Keratinocyte (primary cell): ENCODE results near the gene HAAO. TPM values are rescaled to one million over a fixed set of nuclear protein-coding genes. Genes with fewer than 3 reads are reported as not detected.

Experiments used
- DNase-seq: peaks from one replicate; pipeline ENCODE4 v3.0.0-alpha.2; 2011; ENCODE audit warnings: low read depth, missing footprints, low spot score
- FAIRE-seq: peaks from 2 replicates; lab custom pipeline; 2011; peaks lifted over from hg19 to GRCh38; lab: Jason Lieb, UNC
- H2AFZ ChIP-seq: 2 replicates; pipeline ENCODE4 v1.6.0; 2012; ENCODE audit warnings: low read length, control low read depth, inconsistent platforms; ENCODE audit not compliant: control insufficient read depth
- H3K27ac ChIP-seq: 2 replicates; pipeline ENCODE4 v1.5.1; 2011; ENCODE audit warnings: low read length; ENCODE audit not compliant: control insufficient read depth, insufficient read depth
- H3K27me3 ChIP-seq: 3 replicates; pipeline ENCODE4 v1.6.0; 2011; ENCODE audit warnings: low read length; ENCODE audit not compliant: control insufficient read depth, insufficient read depth; ENCODE audit errors: extremely low read depth
- H3K36me3 ChIP-seq, 2 experiments: 2 replicates in 1 of 2; 3 replicates in 1 of 2; pipeline ENCODE4 v1.5.1; 2011; ENCODE audit warnings: low read length in 2 of 2, mild to moderate bottlenecking in 1 of 2; ENCODE audit not compliant: control insufficient read depth in 2 of 2, insufficient read depth in 2 of 2; ENCODE audit errors: extremely low read depth in 1 of 2
- H3K4me1 ChIP-seq: 3 replicates; pipeline ENCODE4 v1.5.1; 2011; ENCODE audit warnings: low read length; ENCODE audit not compliant: control insufficient read depth, insufficient read depth; ENCODE audit errors: extremely low read depth
- H3K4me2 ChIP-seq: 3 replicates; pipeline ENCODE4 v1.6.0; 2011; ENCODE audit warnings: low read depth, low read length; ENCODE audit not compliant: control insufficient read depth, insufficient read depth; ENCODE audit errors: extremely low read depth
- H3K4me3 ChIP-seq, 3 experiments: fragments of 200-600 bp in 1 of 3; sonication (generic) in 1 of 3; 2 replicates in 2 of 3; 3 replicates in 1 of 3; pipeline ENCODE4 v1.5.1; 2011 to 2016; ENCODE audit warnings: low read length in 3 of 3, mild to moderate bottlenecking in 3 of 3, control low read depth in 2 of 3, inconsistent platforms in 1 of 3, low read depth in 1 of 3, mixed read lengths in 1 of 3, mixed run types in 1 of 3, moderate library complexity in 1 of 3; ENCODE audit not compliant: control insufficient read depth in 2 of 3, insufficient read depth in 2 of 3; ENCODE audit errors: extremely low read depth in 1 of 3
- H3K79me2 ChIP-seq: 2 replicates; pipeline ENCODE4 v1.6.0; 2012; ENCODE audit warnings: low read length; ENCODE audit not compliant: control insufficient read depth, insufficient read depth
- H3K9ac ChIP-seq: 3 replicates; pipeline ENCODE4 v1.6.0; 2011; ENCODE audit warnings: low read length; ENCODE audit not compliant: control insufficient read depth, insufficient read depth; ENCODE audit errors: extremely low read depth
- H3K9me1 ChIP-seq: 3 replicates; pipeline ENCODE4 v1.6.0; 2011; ENCODE audit warnings: low read length; ENCODE audit not compliant: control insufficient read depth, insufficient read depth; ENCODE audit errors: extremely low read depth
- H3K9me3 ChIP-seq: 2 replicates; pipeline ENCODE4 v1.5.1; 2012; ENCODE audit warnings: low read depth, low read length; ENCODE audit not compliant: control insufficient read depth
- H4K20me1 ChIP-seq: 3 replicates; pipeline ENCODE4 v1.6.0; 2011; ENCODE audit warnings: low read length; ENCODE audit not compliant: control insufficient read depth, insufficient read depth; ENCODE audit errors: extremely low read depth
- EZH2 ChIP-seq: IDR thresholded peaks from one replicate; pipeline ENCODE4 v1.6.1; 2012; ENCODE audit warnings: inconsistent platforms, mild to moderate bottlenecking, low read length, moderate library complexity
- dilution Hi-C: fragments of 300-500 bp; cut with MboI; formaldehyde crosslinking; loops from one replicate; pipeline ENCODE4 v1.7.0; 2020; ENCODE audit warnings: low sequenced_read_pairs; ENCODE audit not compliant: extremely low pct_ligation_motif_present
- polyA plus RNA-seq, 5 experiments: library from polyadenylated mRNA; depleted of rRNA in 3 of 5; stranded (reverse) in 3 of 5; stranded (forward) in 1 of 5; unstranded in 1 of 5; fragments of >200 nt; gene quantifications; 1 replicate in 1 of 5; 2 replicates in 3 of 5; 3 replicates in 1 of 5; pipeline versions ENCODE4 v1.2.1 to v1.2.3, GENCODE V29; 2011 to 2012; ENCODE audit warnings: missing spikeins in 2 of 5, low read depth in 1 of 5, low replicate concordance in 1 of 5
- TF ChIP-seq, protein P1 (sequence below), 3 experiments: IDR thresholded peaks in 1 of 3; conservative IDR thresholded peaks in 1 of 3; optimal IDR thresholded peaks in 1 of 3; 2 replicates in 2 of 3; 3 replicates in 1 of 3; pipeline versions ENCODE3 to v1.5.1; 2011; ENCODE audit warnings: low read length in 3 of 3, mild to moderate bottlenecking in 3 of 3, moderate library complexity in 2 of 3, control low read depth in 1 of 3, inconsistent platforms in 1 of 3; ENCODE audit not compliant: insufficient read depth in 2 of 3; ENCODE audit errors: extremely low read depth in 1 of 3

HAAO gene
- polyA plus RNA-seq, 1 donor (not counting 4 experiments of a cell fraction or from before 2014, with no cell fraction given) = 0.08 TPM

- DNase-seq = no peak
Observed at GRCh38 chr2:42787424-42787787, 5.0 kb downstream of the HAAO start.

GRCh38 chr2:42786561-42787345, 5.6 kb downstream of the HAAO start:
- Histone ChIP-seq H3K4me3 (no peak overlapping the region), H3K36me3 (no peaks in the 10 kb centered on the region), H3K27ac (no peak overlapping the region), H3K9ac (no peak overlapping the region), H3K9me3 (no peaks in the 10 kb centered on the region), H3K4me1 (no peaks in the 10 kb centered on the region), H4K20me1 (no peaks in the 10 kb centered on the region), H2AFZ (no peak overlapping the region), H3K9me1 (no peaks in the 10 kb centered on the region), H3K79me2 (no peaks in the 10 kb centered on the region), H3K4me2 (no peak overlapping the region), H3K27me3 (no peaks in the 10 kb centered on the region)
- DNase-seq (no peak), FAIRE-seq (no peak)
- TF ChIP-seq, protein P1, sequence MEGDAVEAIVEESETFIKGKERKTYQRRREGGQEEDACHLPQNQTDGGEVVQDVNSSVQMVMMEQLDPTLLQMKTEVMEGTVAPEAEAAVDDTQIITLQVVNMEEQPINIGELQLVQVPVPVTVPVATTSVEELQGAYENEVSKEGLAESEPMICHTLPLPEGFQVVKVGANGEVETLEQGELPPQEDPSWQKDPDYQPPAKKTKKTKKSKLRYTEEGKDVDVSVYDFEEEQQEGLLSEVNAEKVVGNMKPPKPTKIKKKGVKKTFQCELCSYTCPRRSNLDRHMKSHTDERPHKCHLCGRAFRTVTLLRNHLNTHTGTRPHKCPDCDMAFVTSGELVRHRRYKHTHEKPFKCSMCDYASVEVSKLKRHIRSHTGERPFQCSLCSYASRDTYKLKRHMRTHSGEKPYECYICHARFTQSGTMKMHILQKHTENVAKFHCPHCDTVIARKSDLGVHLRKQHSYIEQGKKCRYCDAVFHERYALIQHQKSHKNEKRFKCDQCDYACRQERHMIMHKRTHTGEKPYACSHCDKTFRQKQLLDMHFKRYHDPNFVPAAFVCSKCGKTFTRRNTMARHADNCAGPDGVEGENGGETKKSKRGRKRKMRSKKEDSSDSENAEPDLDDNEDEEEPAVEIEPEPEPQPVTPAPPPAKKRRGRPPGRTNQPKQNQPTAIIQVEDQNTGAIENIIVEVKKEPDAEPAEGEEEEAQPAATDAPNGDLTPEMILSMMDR (optimal IDR thresholded peaks at IDR 0.05 in 1 of 3, IDR thresholded peaks at IDR 0.05 in 1 of 3, conservative IDR thresholded peaks at IDR 0.05 in 1 of 3; ENCODE audit: extremely low read depth in 1 of 3, insufficient read depth in 2 of 3, low read length in 3 of 3) = no peak
- dilution Hi-C loops = no loop called here

More at GRCh38 chr2:42787424-42787787, 5.0 kb downstream of the HAAO start:
- Histone ChIP-seq H3K27ac (no peak overlapping the region), H3K4me1 (no peaks in the 10 kb centered on the region), H3K79me2 (no peaks in the 10 kb centered on the region), H3K9ac (no peak overlapping the region), H3K27me3 (peaks cover 4% of the 10 kb centered on the region), H4K20me1 (no peaks in the 10 kb centered on the region), H3K9me3 (no peaks in the 10 kb centered on the region), H3K4me2 (no peak overlapping the region), H2AFZ (no peak overlapping the region), H3K9me1 (no peaks in the 10 kb centered on the region), H3K36me3 (no peaks in the 10 kb centered on the region), H3K4me3 (no peak overlapping the region)
- TF ChIP-seq, protein P1 (optimal IDR thresholded peaks at IDR 0.05 in 1 of 3, IDR thresholded peaks at IDR 0.05 in 1 of 3, conservative IDR thresholded peaks at IDR 0.05 in 1 of 3; ENCODE audit: extremely low read depth in 1 of 3, insufficient read depth in 2 of 3, low read length in 3 of 3) = no peak
- no peak for TF ChIP-seq EZH2
- FAIRE-seq = no peak
- dilution Hi-C loops = no loop called here
